GOT3 (cell line): ENCODE results near the gene SPECC1.
"Not testable (repeated sequence)": the region's sequence is repeated elsewhere in the genome, so short reads cannot be mapped to it uniquely, and the experiment has no call there.

Source experiments
- DNase-seq: peaks from one replicate; lab custom pipeline; 2025; ENCODE audit warnings: mixed read lengths; lab: John Stamatoyannopoulos, UW

The SPECC1 gene

DNA sequence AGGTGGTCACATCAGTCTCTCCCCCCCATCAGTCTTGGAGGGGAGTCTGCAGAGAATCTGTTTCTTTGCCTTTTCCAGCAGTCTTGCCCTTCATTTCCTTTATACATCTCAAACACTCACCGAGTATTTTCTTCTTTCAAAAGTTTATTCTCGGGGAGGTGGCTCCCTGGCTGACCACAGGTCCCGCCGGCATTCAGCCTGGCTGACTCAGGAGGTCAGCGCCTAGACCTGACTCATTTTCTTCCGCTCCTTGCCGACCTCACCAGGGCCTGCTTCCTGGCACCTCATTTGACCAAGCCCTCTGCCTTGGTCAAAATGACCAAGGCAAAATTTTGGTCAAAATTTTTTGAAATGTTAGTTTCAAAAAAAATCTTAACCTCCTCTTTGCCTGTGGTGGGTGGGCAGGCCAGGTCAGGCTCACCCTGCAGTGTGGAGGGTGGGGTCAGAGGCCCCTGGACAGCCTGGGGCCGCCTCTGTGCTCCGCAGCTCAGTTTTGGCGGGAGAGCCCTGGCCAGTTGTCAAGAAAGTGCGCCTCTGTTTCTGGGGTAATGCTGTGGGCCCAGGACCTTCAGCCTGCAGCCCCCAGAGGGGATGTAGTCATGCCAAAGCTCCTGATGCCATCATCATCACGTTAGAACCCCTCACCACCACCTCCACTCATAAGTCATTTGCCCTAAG is 165.6 kb downstream of the SPECC1 start:
- DNase-seq = no peak

DNA sequence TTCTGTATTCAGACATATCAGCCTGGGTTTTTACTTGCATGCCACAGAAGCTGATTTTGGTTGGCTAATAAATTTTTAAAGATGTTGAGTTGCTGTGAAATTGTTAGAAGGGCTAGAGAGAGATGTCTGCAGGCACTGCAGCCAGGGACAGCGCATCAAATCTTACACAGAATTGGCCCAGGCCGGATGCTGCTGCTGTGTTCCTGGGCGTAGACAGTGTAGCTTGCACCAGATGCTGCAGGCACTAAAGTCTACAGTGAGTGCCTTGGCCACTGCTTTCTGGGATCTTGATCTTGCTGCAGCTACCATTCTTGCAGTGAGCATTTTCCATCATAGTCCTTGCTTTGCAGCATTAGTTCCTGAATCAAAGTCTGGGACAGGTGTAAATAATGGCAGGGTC is 169.9 kb downstream of the SPECC1 start:
- no peak for DNase-seq

DNA sequence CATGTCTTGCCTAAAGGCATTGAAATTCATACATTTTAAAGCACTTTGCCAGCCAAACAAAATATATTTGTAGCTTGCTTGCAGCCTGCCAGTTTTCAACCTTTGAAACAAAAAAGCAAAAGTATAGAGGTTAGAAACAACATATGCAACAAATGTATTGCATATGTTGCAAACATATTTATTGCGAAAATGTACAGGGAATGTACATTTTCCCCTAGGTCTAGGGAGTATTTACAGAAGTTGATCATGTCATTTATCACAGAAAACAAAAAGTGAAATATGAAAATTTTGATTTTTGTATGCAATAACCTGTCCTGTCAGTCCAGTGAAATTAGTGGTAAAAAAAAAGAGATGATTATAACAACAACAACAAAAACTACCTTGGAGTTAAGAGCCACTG is 171.5 kb downstream of the SPECC1 start:
- no peak for DNase-seq

DNA sequence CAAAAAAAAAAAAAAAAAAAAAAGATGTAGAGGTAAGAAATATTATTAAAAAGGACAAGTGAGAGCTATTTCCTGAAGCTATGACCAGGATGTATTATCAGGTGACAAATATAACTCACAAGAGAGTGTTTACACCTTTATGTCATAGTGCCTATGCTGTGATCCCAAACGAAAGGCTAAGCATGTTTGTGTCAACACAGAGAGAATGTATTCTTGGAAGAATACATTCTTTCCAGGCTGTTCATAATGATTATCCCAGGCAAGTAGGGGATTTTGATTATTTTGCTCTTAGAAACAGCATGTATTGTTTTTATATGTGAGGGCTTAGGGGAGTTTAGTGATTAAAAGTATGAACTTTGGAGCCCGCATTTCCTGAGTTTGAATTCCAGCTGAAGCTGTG is 175.0 kb downstream of the SPECC1 start:
- no peak for DNase-seq

DNA sequence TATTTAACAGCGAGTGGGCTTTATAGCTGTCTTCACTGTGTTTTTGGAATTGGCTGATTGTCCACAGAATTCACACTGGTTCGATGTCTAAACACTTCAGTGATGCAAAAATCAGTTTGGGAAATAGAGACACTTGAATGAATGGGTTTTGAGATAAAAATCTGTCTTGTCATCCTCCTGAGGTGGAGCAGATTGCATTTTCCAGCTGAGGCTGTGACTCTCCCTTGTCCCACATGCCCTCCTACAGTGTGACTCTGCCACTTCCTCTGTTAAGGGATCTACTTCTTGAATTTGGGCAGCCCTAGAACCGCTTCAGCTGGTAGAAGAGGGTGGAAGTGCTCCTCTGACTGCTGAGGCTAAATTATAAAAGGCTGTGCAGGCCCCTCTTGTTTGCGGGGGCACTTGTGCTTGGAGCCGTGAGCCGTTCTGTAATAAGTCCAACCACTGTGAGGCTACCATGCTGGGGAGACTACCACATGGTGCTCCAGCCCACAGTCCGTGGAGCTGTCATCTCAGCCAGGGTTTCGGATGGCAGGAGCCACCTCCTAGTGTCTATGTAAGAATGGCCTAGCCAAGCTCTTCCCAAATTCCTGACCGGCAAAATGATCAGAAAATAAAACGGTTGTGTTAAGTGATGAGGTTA is 175.9 kb downstream of the SPECC1 start:
- no peak for DNase-seq

DNA sequence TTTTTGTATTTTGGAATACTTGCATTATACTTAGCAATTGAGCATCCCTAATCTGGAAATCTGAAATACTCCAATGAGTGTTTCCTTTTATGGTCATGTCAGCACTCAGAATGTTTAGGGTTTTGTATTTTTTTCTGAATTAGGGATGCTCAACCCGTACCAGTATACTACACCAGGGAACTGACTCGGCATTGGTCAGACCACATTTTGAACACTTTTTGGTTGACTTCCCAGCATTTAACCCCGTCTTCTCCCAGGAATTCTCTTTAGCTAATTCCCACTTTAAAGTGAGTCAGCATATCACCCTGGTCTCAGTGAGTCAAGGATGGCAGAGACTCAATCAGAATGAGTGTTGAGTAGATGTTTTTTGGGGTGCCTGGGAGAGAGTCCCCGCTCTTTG is 177.9 kb downstream of the SPECC1 start:
- no peak for DNase-seq

DNA sequence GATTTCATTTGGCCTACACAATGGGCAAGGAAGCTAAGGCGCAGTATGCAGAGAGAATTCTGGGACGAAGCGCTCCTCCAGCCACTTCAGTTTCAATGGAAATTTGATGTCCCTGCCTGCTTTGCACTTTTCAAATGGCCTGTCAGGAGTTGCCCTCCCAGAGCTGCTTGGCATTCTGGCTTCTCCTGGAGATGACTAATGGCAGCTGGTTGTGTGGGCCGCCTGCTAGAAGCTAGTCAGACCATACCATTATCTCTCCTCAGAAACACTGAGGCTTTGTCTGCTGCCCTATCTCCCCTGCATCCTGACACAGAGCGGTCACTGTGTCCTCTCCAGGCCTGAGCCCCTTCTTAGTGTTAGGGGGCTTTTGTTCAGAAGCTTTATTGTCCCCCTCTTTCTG is 180.1 kb downstream of the SPECC1 start:
- no peak for DNase-seq

DNA sequence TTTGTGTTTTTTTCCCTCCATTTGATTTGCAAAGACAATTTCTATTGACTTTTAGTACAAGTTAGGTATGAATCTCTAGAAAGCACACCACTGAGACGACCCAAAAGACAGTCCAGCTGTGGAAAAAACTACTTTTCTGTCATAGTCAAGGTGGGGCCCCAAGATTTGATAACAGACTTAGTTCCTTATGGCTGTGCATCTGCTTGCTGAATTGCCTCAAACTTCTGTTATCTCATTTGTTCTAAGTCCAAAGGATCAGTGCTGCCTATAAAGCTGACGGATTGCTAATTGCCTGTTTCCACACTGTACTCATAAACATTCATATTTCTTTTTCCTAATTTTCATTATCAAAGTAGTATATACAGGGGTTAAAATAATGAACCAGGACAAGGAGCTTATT is 180.8 kb downstream of the SPECC1 start:
- DNase-seq = no peak

DNA sequence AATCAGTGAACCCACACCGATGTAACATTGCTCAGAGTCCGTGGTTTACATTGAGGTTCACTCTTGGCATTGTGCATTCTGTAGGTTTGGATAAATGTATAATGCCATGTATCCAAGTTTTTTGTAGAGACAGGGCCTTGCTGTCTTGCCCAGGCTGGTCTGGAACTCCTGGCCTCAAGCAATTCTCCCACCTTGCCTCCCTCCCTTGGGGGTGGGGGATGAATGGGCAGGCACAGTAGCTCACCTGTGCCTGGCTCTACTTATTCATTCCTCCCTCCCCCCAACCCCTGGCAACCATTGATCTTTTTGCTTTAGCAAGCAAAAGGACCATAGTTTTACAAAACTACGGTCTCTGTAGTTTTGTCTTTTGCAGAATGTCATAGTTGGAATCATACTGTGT is 181.4 kb downstream of the SPECC1 start:
- DNase-seq = no peak

DNA sequence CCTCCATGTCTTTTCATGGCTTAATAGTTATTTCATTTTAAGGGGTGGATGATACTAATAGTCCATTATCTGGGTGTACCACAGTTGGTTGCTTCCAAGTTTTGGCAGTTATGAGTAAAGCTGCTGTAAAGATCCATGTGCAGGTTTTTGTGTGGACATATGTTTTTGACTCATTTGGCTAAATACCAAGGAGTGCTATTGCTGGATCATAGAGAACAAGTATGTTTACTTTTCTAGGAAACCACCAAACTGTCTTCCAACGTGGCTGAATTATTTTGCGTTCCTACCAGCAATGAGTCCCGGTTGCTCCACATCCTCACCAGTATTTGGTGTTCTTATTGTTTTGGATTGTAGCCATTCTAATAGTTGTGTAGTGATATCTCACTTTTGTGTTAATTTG is 181.9 kb downstream of the SPECC1 start:
- DNase-seq = no peak

DNA sequence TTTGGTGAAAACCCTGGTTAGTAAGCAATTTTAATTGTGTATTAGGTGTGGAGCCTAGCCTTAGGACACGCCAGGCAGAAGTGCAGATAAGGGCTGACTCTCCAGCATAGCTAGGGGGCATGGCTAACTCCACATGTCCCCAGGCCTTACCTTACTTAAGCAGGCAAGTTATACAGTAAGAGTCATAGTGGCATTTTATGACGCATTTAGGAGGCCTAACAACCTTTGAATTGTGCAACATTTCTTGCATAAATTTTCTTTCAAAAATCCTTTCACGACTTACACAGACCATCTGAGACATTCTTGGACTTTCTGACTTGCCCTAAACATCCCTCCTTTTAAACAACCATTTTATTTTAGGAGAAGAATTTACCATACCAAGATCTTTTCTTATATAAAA is 187.1 kb downstream of the SPECC1 start:
- not testable (repeated sequence) for DNase-seq

DNA sequence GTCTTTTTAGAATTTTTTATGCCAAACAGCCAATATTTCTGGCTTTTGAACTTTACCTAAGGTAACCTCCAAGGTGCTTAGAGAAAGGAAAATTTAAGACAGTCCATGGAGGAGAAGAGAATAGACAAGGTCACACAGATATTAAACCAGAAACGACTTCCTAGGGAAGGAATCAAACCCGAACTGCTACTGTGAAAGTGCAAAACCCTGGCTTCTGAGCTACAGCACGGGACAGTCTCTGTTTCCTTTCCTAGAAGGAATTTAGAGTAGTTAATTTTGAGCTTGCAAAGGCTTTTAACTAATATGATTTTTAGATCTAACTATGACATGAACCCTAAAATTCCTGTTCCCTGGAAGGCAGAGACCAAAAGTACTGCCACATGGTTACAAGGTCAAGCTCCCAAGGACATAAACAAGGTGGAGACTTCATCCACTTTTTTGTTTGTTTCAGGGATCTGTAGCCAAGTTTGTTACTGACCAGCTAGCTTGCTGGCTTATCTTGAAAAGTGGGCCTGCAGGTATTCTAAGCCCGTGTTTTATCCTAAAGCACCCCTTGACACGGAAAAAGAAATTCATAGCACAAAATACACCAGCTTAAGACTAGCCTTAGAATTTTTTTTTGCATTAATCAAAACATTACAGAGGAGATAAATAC is 188.2 kb downstream of the SPECC1 start:
- no peak for DNase-seq

DNA sequence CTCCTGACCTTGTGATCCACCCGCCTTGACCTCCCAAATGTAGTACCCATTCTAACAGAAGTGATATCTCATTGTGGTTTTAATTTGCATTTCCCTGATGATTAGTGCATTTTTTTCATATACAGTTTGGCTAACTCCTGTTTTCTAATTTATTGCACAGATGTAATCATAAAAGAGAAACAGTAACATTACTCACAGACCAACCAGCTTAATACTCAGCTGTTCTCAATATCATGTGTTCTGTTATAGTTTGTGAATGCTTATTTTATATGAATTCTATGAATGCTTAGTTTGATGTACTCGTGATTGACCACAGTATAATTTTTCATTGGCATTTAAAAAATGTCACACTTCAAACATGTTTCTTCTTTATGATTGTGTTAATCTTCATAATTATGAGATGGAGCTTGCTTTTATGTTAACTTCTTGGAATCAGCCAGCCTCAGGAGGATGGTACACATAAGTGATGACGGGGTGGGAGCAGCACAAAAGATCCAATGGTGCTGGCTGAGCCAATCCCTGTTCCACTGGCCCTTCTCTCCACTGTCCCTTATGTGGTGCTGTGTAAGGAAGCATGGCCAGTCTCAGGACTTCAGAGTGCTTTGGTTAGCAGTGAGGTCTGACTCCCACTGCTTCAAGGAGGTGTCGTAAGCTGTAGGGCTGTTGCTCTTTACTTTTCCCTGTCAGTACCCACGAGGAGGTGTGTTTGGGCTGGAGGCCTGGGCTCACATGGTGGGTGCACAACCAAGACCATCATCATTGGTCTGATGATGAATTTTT is 191.0 kb downstream of the SPECC1 start:
- no peak for DNase-seq

DNA sequence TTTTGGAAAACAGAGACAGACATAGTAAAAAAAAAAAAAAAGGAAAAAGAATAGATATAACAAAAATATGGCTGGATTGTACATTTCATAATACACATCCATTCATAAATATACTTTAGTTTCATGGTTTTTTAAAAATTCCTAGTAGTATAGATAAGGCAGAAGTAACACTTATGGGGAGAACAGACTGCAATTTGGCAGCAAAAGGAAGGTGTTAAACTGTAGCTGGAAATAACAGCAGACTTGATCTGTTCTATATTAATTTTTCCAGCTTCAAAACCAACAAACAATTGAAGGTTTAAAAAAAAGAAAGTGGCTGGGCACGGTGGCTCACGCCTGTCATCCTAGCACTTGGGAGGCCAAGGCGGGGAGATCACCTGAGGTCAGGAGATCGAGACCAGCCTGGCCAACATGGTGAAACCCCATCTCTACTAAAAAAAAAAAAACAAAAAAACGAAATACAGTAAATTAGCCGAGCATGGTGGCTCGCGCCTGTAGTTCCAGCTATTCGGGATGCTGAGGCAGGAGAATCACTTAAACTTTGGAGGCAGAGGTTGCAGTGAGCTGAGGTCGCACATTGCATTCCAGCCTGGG is 191.8 kb downstream of the SPECC1 start:
- DNase-seq = no peak

DNA sequence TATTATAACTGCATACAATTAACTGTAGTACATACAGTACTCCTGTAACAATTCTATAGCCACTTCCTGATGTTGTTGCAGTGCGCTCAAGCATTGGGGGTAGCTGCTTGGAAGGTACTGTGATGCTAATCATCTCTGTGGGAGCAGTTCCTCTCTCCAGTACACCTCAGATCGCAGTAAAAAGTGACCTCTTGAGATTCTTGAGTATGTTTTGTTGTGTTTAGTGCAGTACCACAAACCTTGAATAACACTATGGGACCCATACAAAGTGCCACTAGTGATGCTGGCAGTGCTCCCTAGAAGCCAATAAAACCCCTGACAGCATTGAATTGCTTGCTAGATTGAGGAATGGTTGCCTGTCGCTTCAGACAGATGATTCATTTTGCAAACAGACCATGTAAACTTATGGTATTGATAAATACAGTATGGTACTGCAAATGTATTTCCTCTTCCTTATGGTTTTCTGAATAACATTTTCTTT is 193.0 kb downstream of the SPECC1 start:
- no peak for DNase-seq

DNA sequence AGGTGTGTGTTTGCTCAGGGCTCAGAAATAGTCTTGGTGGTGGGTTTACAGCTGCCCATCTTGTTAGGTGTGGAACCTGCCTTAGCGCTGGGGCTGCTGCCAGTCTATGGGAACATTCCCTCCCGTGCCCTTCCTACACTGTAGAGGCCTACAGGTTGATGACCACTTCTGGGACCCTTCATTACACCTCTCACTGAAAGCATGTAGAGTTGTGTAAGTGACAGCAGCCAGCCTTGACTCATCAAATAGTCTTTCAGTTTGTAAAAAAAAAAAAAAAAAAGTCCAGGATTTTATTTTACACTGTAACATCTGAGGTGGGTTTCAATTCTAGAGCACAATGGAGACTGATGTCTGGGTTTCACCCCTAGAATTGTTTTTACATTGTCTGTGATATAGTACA is 193.9 kb downstream of the SPECC1 start:
- DNase-seq = no peak

DNA sequence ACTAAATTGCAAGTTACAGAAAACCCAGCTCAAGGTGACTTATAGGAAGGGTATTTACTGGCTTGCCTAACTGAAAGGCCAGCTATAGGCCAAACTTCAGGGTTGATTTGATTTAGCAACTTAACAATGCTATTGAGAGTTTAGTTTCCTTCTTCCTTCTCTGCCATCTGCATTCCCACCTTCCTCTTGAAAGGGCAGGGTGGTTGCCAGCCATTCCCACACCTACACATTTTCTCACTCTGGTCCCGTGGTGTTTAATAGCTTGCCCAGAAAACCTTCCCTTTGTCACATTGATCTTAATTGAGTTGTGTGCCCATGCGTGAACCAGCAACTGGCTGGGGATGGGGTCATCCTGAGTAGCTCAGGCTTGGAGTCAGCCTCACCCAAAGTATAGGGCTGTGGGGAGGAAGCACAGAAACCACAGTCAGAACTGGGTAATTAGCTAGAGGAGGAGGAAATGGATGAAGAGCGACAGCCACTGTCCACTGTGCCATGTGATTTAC is 194.7 kb downstream of the SPECC1 start:
- DNase-seq = no peak

DNA sequence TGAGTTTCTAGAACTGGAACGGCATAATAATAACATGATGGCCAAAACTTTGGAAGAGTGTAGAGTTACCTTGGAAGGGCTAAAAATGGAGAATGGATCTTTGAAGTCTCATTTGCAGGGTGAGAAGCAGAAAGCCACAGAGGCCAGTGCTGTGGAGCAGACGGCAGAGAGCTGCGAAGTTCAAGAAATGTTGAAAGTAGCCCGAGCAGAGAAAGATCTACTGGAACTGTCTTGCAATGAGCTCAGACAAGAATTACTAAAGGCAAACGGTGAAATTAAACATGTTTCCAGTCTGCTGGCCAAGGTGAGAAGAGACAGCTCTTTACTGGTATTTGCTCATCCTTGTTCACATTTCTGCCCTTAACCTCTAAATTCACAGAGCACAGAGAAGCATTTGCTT is 196.4 kb downstream of the SPECC1 start:
- no peak for DNase-seq

DNA sequence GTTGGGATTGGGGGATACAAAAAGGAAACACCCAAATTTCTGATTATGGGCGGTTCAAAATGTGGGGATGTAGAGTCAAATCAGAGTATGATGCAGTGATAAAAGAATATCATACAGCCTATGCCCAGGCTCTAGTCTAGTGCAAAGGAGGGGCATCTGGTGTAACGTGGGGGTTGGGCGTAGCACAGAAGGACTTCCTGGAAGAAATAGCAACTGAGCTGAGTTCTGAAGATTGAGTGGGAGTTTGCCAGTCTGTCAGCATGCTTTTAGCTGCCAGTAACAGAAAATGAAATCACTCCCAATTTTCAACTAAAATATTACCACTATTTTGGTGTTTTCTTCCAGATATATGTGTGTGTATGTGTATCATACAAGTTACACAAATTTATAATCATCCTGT is 196.9 kb downstream of the SPECC1 start:
- no peak for DNase-seq

DNA sequence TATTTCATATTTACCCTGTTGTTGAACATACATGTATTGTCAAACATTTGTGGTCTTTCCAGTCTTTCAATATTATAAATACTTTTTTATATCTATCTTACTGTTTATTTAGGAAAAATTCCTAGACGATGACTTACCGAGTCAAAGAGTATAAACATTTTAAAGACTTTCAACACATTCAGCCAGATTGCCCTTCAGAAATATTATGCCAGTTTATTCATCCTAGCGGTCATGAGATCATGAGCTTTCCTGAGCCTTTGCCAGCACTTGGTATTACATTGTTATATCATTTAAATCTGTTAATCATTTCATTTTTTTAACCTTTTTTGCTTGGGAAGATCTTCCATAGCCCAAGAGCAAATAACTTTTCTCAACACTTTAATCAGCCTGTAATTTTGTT is 197.4 kb downstream of the SPECC1 start:
- no peak for DNase-seq

DNA sequence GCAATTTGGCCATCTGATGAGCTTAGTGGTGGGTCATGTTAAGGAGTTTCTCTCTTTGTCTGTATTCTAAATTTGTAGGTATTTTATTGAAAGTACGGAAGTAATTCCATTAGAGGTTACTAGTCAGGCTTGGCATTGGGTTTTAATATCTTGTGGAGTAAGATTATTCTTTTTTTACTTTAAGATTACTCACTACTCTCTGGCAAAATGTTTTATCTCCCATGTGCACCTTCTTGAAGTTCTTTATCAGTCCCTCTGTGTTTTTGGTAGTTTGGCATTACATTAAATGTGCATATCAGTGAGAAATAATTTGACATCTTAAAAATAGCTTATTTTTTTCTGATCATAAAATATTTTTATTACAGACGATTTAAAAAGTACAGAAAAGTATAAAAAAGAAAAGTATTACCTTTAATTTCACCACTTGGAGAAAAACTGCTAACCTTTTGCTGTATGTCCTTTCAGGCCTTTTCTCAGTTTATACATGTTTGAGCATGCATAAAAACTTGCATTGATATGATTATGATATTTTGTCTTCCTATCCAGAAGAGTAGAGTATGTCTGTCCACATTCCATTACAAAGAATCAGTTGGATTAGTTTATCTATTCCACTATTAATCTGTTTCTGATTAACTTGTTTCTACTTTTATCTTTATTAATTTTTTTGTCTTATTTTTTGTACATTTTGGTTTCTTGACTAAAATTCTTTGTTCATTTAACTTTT is 198.3 kb downstream of the SPECC1 start:
- no peak for DNase-seq
